IPS-18c (cell line): ENCODE measurements around the gene GPATCH2L.

Experiments used
- H3K4me3 ChIP-seq: 2 replicates; pipeline ENCODE4 v1.7.0; 2013; ENCODE audit warnings: low read depth, mild to moderate bottlenecking, low read length, moderate library complexity; ENCODE audit not compliant: insufficient read depth
- H3K9me3 ChIP-seq: one replicate; pipeline ENCODE4 v1.6.1; 2013; ENCODE audit warnings: mild to moderate bottlenecking, low read length, moderate library complexity; ENCODE audit not compliant: control insufficient read depth, insufficient read depth

Gene GPATCH2L

DNA sequence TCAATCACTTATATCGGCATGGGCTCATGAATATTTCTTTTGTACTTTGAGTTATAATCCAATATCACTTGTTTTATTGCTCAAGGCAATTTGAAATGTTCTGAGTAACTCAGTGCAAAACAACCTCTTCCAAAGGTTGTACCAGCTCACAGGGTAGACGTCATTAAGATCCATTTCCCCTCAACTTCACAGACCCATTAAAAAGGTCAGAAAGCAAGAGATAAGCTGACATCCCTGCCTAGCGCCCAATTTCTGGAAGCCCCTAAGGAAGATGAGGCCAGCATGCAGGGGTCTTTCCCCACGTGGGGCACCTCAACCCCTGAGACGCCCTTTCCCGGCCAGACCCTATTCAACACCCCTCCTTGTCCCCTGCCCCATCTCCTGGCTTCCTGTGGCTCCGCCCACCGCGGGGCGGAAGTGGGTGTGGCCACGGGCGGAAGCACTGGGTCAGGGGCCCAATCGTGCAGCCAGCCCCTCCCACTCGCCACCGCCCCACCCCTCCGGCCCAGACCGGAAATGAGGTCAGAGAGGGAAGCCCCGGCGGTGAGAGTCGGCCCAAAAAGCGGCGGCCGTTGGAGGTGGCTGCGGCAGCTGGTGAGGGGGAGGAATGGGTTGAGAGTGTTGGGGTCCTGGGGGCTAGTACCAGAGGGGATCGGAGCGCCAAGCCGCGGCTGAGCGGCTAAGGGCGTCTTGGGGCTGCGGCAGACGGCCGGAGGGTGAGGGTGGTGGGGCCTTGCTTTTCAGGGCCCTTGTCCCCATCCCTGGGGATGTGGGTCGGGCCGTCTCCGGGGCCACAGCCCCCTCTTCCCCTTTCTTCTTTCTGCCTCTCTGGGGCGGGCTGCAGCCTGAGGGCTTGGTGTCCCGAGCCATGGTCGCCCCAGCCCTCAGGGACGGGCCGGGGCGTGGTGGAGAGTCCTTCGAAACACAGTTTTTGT lies at the start of gene GPATCH2L:
Gene GPATCH2L (plus strand): TSS at position 525 of the 935 bp plus-strand sequence. CDS start 2,442 bp downstream, outside the sequence.
- Histone ChIP-seq H3K9me3 (no peaks in the 10 kb centered on the region), H3K4me3 (peak within 1 kb of the TSS; percentile 88)

DNA sequence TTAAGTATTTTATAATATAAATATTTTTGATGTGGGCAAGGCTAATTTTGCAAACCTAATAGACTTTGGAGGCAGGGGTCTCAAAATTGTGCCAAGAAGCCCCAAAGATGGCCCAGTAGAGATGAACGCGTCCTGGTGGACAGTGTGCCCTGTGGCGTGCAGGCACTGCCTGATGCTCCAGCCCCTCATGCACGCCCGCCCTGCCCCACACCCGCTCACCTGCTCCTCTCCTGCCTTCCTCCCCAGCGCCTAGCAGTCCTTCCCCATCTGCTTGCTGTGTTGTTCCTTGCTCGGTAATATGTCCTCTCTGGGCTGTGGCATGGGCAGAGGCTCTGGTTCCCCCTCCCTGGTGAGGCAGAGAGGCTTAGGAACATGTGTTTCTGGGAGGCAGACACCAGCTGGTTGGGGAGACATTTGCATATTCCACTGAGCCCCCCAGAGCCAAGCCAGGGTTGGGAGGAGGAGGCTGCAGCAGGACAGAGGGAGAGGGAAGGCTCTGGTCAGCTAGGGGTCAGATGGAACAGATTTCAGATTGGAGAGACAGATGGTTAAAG lies 46.8 kb upstream of the GPATCH2L start:
- H3K4me3 ChIP-seq: no peak overlapping the region

DNA sequence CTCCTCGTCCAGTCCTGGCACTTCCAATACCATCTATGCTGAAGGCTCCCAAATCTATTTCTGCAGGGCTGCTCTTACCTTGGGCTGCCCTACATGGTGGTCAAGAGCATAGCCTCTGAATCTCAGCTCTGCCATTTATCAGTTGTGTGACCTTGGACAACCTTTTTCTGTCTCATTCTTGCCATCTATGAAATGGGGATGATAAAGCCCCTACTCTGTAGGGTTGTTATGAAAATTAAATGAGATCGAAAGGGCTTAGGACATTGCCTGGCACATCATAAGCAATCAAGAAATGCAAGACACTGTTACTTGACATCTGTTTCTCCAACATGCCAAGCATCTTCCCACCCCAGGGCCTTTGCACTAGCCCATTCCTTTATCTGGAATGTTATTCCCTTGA lies 45.5 kb upstream of the GPATCH2L start:
- peaks cover 2% of the 10 kb centered on the region for H3K9me3 ChIP-seq
- H3K4me3 ChIP-seq: no peak overlapping the region

More for the DNA sequence above, 46.8 kb upstream of the GPATCH2L start:
- H3K9me3 ChIP-seq: no peaks in the 10 kb centered on the region

DNA sequence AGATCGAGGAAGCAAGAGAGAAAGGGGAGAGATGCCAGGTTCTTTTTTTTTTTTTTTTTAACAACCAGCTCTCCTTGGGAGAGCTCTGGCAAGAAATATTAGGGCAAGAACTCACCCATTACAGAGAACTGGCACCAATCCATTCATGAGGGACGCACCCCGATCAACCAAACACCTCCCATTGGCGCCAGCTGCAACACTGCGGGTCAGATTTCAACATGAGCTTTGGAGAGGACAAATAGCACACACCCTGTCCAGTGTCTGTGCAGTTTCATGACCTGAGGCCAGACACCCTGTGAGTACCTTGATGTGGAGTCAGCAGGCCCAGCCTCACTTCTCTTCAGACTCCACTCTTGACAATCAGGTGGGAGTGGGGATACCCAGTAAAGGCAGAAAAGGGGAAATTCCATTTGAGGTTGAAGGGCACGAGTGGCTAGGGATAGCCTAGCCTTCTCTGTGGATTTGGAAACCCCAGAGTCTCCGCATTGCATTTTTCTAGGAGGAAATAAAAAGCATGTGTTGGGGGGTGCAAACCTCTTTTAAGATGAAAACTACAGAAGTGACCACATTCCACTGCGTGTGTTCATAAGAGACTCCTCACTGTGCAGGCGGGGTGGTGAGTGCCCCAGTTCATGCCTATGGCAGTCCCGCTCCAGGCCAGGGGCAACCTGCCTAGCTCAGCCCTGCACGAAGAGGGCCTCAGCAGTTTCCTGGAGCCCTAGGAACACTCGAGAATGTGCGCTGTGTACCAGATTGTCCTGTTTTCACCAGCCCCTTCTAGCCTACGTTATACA lies 42.4 kb upstream of the GPATCH2L start:
- Histone ChIP-seq H3K4me3 (no peak overlapping the region), H3K9me3 (peaks cover 2% of the 10 kb centered on the region)

DNA sequence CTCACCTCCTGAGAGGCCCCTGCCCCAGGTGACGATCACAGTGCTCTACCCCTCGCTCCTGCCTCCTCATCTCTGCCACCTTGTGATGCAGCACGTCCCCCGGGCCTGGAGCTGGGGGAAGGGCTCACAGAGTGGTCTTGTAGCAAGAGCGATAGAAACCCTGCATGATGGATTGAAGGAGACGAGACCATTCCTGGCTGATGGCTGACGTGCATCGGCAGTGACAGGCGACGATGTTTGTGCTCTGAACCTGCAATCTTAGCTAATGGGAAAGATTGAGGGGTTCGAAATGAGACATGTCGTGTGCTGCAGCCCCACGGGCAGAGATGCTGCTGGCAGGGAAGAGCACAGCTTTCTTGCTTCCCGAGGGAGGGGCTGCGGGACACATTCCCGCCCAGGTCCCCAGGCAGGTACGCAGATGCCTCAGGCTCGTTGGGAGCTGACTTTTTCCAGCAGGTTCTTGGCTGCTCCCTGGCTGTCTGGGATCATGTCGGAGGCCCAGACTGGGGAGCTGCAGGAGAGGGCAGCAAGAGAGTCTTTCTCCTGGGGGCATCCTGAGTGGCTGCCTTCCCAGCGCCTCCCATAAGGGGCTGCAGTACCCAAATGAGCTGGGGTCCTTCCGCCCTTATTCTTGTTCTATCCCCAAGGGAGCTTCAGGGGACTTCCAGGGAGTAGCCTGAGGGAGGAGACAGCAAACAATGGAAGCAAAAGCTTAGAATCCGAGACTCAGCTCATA lies 38.7 kb upstream of the GPATCH2L start:
- no peak overlapping the region for H3K4me3 ChIP-seq

DNA sequence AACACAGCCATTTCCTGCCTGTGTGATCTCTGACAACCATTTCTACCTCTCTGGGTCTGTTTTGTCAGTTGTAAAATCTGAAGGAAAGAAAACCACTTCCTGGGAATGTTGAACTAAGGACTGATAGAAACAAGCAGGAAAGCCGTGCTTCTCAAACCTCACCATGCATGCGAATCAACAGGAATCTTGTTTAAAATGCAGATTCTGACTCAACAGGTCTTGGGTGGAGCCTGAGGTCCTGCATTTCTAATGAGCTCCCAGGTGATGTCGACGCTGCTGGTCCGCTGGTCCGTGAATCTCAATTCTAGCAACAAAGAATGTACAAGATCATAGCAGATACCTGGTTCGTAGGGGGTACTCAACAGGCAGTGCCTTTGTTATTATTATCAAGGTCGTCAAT lies 38.0 kb upstream of the GPATCH2L start:
- Histone ChIP-seq H3K9me3 (peaks cover 2% of the 10 kb centered on the region), H3K4me3 (no peak overlapping the region)

More for the DNA sequence above, 38.7 kb upstream of the GPATCH2L start:
- peaks cover 2% of the 10 kb centered on the region for H3K9me3 ChIP-seq

DNA sequence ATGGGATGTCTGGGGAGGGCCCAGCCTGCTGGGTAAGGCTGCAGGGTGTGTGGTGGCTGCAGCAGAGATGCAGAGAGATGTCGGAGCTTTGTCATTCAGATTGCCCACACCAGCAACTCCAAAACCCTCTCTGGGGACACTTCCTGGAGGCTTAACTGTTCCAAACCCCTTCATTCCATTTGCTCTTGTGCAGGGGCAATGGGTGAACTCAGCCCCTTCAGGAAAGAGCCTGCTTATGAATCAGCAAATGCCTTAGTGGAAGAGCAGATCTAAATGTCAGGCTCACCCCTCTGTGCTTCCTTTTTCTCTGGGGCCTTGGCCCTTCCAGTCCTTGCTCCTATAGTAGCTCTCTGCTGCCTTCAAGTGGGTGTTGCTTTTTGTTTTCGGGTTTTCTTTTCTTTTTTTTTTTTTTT lies 36.7 kb upstream of the GPATCH2L start:
- H3K9me3 ChIP-seq: peaks cover 2% of the 10 kb centered on the region
- H3K4me3 ChIP-seq: no peak overlapping the region

DNA sequence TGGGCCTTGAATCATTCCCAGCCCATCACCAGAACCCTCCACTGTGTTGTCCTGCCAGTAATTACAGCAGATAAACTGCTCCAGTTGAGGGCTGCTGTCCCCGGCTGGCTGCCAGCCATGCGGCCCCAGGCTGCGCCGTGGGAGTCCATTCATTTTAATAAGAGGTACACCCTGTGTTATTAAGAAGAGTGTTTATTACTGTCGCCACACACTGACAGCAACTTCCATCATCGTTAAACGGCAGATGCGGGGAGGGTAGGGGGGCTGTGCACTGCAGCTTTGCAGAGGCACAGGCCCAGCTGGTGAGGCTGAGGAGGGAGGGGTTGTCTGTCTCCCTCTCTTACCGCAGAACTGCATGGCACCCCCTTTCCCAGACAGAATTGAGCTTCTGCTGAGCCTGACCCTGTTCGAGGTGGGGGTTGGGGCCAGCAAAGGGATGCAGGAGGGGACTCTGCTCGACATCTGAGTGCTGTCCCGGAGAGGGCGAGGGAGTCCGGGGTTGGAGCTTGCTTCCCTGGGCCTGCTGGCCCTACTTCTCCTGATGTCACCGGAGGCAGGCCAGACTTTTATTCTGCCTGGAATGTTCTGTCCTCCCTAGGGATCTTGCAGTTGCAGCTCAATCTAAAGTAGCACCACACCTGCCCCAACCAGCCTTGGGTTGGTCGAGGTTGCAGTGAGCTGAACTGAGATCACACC lies 33.8 kb upstream of the GPATCH2L start:
- H3K9me3 ChIP-seq: no peaks in the 10 kb centered on the region
- H3K4me3 ChIP-seq: no peak overlapping the region

DNA sequence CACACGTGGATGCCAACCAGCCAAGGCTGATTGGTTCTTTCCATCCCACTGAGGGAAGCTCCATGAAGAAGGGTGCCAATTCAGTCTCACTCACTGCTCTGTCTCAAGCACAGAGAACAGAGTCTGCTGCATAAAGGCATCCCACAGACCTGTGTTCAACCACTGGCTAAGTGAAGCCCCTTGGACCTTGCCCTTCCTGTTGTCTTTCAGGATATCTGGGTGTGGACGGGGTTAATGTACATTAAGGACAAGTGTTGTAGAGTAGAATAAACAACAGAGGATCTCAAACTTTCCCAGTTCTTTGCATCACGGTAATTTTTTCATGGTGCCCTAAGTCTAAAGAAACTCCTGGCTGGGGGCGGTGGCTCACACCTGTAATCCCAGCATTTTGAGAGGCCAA lies 33.1 kb upstream of the GPATCH2L start:
- no peaks in the 10 kb centered on the region for H3K9me3 ChIP-seq
- no peak overlapping the region for H3K4me3 ChIP-seq

DNA sequence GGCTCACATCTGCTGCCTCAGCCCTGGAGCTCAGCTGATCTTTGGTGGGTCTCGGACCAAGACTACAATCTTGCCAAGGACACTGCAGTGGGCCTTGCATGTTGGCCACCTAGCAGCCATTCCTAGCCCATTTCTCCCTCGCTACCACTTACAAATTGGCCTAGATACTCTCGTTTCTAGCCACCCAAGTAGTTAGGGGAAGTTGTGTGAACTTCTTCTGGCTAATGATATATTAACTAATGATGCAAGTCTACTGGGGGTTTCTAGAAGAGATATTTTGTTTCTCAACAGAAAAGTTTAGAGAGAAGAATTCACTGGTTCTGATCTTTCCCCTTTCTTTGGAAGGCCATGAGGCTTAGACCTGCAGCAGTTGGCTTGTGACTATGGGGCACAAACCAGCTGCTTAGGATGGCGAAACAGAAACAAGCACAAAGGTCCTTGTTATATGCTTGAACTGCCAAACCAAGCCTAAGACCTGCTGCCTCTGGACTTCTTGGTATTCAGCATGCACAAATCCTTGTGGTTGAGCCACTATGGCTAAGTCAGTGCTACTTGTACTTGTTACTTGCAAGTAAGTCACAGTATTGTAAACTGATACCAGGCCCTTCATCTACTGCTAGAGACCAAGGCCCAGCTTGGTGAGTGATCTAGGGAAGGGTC lies 30.5 kb upstream of the GPATCH2L start:
- Histone ChIP-seq H3K9me3 (no peaks in the 10 kb centered on the region), H3K4me3 (no peak overlapping the region)

DNA sequence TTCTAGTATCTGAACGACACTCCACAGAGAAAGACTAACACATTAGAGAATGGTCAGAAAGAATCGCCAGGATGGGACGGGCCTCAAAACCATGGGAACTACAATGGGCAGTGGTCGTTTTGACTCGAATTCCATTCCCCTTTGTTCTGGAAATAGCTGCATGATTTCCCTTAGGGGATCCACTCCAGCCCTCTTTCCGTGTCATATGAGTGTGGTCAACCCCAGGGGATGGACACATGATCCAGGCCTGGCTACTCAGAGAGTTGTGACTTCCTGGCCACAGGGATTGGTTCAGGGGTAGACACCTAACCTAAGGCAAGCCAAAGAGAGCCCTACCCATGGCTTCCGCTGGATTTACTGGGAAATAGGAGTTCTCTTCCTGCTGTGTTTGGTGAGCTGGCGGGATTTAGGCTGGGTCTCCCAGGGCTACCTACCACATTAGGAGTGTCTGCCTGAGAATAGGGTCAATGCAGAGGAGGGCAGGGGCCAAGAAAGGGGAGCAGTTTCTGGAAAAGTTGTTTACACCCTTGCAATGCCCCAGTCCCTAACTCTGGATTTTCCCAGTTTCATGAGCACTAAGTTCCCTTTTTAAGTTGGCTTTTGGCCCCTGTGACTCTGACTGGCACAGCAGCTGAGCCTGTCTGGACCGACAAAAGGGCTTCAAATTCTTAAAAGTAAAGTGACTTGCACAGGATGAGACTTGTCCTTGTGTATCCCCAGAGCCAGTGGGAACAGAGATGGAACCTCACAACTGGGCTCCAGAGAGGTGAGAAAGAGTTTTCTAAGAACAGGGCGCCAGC lies 28.1 kb upstream of the GPATCH2L start:
- H3K9me3 ChIP-seq: no peaks in the 10 kb centered on the region
- H3K4me3 ChIP-seq: no peak overlapping the region

DNA sequence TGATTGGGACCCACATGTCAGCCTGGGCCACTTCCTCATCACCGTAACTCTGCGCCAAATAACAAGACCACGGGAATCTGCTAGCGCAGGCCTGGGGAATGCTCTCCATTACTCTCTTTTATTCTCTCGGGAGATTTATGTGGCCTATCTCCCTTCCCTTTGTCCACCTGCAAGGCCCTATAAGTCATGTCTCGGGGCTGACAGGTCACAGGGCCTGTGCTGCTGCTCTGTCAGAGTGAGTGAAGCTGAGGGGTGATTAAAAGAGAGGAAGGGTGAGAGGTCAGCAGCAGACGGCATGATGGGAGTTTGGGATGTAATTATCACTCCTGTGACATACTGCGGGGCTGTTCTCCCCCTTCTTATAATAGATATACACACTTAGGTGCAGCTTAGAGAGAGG lies 26.2 kb upstream of the GPATCH2L start:
- Histone ChIP-seq H3K4me3 (no peak overlapping the region), H3K9me3 (no peaks in the 10 kb centered on the region)

DNA sequence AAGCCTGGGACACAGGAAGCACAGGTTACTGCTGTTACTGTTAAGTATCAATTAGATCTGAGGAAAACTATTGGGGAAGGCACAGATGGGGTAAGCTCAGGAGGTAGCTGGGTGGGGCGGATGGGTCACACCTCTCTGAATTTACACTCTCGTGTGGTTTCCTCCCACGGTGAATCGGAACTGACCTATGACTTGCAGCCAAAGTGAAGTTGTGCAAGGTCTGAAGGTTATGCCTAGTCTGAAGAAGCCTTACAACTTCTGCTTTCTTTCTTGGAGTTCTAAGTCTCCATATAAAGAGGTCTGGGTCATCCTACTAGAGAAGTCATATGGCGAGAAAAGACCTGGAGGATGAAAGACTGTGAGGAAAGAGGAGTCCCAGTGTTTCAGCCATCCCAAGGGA lies 25.6 kb upstream of the GPATCH2L start:
- no peak overlapping the region for H3K4me3 ChIP-seq
- H3K9me3 ChIP-seq: no peaks in the 10 kb centered on the region

DNA sequence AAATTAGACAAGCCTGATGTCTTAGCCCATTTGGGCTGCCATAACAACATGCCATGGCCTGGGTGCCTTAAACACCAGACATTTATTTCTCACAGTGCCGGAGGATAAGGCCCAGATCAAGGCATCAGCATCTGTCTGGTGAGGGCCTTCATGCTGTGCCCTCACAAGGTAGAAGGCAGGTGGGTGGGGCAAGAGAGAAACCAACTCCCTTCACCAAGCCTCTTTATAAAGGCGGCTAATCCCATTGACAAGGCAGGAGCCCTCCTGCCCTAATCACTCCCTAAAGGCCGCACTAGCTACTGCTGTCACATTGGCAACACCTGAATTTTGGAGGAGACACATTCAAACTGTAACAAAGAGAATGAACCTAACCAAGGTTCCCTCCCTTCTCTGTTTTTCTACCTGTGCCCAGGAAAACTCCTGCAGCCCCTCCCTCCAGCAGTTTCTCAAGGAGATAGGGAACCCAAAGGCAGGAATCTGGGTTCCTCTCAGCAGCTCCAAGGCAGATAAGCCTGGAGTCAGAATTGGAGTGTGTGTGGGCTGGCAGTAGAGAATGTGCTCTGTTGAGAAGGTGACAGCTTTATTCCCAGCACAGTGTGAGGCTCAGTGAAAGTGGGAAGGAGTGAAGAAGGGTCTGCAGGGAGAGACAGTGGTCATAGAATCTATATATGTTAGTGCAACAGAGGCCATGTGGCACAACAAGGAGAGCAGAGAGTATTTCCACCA lies 21.7 kb upstream of the GPATCH2L start:
- no peak overlapping the region for H3K4me3 ChIP-seq

More for the DNA sequence above, 21.7 kb upstream of the GPATCH2L start:
- H3K9me3 ChIP-seq: no peaks in the 10 kb centered on the region
